GM19324 (cell line): ENCODE measurements around the gene PEX14.

Experiments used
- ATAC-seq: cut with Tn5 transposase; IDR thresholded peaks from one replicate; pipeline ENCODE4 v1.9.1; 2021; ENCODE audit warnings: mild to moderate bottlenecking, moderate library complexity; ENCODE audit not compliant: unreplicated experiment, low FRiP score

PEX14 gene

DNA sequence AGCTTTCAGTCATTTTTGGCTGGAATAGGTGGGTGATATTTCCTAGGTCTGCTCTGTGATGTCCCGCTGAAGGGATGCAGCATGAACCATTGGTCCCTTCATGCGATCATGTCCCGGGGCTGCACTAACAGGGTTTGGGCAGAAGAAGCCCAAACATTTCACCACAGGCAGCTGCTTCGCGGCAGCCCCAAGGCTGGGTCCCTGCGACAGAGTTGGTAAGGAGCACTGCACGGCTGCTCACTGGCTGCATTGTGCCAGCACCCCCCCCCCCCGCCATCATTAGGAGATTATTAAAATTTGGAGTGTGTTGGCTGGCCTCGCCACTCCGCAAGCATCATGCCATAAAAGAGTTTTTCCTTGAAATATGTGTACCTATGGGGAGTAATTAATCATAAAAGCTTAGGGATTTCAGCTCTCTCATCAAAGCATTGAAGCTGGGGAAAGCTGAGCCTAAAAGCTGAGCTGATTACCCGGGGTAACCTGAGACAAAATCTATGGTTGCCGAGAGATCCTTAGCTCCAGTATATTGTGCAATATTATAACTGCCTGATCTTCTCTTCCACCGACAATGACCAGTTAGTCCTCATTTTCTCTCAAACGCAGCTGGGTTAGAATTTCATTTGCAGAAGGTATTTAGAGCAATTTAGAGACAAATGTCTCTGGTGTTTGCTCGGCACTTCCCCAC, 62.5 kb downstream of the PEX14 start:
- ATAC-seq, result no peak

DNA sequence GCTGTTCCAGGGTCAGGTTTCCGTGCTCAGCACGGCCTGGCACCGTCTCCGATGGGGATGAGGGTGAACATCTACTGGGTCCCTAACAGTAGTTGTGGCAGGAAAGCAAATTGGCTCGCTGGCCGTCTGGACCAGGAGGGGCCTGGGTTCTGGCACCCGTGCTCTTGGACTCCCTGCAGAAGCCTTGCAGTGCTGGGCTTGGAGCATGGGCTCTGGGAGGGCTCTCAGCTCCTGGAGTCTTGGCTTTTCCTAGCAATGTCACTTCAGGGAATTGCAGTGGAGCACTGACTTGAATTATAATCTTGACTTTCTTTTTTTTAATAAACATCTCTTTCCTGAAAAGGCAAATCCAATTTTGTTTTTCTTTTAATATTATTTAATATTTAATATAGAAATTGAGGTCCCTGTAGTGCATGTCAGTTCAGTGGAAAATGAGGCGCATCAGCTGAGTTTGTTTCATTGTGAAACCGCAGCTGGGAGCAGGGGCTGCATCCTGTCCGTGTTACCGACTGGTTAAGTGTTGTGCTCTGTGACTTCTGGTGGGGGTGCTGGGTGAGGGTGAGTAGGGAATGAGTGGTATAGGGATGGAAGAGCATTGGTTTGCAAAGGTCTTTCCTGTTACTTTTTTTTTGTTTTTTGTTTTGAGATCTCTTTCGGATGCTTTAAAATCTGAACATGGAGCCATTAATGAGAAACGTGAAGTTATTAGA, 64.1 kb downstream of the PEX14 start:
- ATAC-seq, result no peak

DNA sequence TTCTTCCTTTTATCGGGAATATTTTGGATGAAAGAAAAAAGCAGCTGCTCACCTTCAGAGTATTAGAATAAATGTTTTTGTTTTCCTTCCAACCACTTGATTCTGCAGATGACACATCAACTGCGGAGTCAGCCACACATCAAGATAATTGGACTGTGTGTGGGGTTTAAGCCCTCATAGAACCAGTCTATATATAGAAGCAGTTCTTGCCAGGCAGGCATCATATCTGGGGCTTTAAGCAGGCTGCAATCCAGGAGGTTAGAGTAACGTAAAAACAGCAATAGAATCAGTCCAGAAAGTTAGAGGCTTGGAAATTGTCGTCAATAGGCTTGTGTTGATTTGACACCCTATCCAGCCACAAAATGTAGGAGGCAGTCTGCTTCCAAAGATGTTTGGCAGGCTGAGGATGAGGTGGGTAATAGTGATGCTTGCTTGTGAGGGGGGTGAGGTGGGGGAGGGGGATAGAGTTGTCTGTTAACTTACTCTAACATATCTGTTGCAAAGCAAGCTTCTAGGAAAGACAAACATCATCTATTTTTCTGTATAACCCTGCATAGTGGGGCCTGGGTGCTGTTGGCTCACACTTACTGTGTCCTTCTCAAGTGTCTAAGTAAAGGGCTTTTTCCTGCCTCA, 64.8 kb downstream of the PEX14 start:
- ATAC-seq, result no peak

DNA sequence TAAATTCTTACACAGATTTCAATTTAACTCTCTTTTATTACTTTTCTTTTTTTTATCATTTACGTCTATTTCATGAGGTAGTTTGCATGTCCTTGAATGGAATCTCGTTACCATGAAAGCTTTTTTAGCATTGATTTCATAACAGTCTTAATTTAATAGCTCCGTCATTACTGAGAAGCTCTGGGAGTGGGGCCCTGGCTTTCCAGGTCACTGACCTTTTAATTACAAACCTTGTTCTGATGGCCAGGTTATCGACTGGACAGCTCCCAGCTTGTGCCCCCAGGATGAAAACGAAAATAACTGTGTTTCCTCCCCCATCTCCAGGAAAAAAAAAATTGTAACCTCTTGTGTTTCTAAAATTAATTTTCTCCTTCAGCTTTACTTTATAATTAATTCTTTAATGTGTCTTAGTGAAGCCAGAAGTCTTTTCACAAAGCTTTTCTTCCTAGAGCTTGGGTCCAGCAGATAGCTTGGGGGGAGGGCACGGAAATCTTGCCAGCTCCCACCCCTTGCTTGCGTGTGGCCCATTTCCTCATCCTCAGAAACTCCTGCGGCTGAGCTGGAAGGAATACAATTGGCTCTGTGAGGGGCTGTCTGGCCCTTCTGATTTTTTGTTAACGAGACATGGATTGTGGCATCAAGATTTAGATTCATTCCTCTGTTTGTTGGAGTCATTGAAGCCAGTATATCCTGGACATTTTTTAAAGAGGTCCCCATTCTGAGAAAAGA, 65.7 kb downstream of the PEX14 start:
- no peak for ATAC-seq

DNA sequence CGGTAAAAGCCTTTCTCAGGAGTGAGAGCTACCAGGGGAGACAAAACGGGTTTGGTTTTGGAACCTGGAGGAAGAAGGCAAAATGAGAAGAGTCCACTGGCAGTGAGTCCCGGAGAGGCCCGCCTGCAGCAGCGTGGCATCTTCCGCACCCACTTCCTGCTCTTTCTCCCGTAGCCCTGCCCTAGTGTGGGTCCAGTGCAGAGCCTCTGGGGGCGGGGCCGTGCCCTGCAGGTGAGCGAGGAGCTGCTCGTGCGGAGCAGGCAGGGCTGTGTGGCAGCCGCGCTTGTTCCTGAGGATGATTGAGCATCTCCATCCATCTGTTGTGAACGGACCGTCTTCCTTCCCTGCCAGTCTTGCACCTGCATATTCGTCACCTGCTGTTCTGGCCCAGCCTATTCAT, 66.5 kb downstream of the PEX14 start:
- ATAC-seq, result no peak

DNA sequence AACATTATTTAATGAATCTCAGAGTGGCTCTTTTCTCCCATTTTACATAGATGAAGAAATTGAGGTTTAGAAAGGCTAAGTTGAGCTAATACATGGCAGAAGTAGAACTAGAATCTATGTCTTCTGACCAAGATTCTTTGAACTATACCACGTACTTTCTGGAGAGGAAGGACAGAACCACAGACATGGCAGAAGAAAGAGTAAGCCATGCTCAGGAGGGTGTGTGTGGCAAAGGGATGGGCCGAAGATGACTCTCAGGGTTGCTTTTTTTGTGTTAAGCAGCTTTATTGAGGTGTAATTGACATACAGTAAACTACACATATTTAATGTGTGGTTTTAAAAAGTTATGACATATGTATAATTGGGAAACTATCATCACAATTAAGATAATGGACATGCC, 69.5 kb downstream of the PEX14 start:
- ATAC-seq, result no peak

DNA sequence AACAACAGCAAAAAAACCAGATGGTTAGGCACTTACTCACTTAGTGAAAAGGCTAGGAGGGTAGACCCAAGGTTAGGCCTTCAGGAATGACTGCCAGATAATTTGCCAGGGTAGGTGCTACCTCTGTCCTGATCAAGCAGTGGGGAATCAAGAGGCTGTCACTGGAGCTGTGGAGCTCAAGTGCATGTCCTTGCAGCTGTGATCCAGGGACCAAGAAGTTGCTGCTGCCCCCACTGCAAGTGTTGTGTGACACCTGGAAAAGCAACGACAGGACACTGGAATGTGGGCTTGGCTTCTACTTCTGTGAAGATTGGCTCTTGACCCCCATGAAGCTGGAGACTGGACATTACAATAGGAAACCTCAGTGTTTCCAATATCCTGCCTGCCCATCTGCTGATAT, 72.1 kb downstream of the PEX14 start:
- no peak for ATAC-seq

DNA sequence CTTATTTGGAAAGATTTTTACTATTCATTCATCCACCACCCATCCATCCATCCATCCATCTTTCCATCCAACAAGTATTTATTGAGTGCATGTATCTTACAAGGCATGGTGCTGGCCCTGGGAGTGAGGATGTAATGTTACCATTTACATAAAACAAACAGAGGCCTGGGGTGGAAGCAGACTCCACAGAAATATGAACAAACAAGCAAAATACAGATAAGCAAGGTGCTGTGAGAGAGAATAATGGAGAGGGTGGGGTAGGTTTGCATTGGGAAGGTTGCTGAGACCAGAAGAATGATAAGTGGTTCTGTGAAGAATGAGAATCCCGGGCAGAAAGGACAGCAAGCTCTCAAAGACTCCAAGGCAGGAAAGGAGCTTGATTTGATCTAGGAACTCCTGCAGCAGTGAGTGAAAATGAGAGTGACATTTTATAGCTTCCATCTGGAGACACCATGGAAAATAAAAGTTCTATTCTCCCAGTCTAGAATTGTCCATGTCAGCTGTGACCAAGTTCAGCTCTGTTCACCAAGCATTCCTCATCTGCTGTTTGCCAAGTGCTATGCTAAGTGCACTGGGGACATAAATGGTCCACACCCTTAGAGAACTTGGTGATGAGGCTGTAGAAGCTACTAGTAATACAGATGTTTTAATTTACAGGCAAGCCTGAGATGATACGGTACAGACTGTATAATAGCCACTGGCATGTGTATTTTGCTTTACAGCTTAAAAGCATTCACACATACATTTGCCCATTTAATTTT, 75.3 kb downstream of the PEX14 start:
- ATAC-seq, result no peak

DNA sequence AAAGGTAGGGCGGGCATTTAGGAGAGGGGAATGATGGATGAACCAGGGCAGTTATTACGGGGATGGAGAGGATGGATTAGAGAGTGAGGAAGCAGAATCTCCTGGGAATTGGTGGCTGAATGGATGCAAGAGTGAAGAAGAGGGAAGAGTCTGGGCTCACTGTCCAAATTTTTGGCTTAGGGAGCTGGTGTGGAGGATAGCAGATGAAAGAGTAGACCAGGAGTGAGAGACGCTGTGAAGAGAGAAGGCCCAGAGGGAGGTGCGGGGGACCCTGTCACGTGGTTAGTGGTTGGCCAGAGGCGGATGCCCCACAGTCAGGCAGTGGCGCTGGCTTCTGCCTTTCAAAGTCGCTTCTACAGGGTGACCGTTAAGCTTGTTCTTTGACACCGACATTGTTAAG, 78.4 kb downstream of the PEX14 start:
- no peak for ATAC-seq

DNA sequence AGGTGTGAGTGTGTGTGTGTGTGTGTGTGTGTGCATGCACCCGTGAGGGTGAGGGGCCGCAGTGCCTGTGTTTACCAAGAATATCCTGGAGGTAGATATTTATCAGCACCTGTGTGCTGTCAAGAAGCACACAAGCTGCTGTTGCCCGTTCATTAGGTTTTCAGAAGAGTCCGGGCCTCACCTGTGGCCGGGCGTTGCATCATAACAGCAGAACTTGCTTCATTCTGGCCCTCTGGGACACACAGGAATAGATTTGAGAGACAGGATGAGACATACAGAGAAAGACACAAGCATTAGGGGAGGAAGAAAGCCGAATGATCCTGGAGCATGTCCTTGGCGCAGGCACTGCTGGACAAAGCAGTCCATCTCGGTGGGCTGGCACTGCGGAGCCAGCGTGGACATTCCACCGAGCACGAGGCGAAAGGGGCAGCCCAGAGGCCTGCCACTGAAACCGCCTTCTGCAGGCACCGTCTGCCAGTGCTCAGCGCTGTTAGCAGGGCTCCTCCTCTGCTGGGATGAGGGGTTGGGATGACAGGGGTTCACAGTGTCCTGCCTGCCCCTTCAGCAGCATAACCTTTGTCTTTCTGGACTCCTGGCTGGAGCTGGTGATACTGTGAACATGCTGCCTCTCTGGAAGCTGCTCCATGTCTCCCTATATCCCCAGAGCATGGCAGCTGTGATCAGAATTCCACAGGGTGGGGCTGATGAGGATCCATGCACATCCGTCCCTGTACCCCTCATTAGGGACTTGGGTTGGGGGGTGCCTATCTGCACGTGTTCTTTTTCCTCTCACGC, 81.1 kb downstream of the PEX14 start:
- no peak for ATAC-seq

DNA sequence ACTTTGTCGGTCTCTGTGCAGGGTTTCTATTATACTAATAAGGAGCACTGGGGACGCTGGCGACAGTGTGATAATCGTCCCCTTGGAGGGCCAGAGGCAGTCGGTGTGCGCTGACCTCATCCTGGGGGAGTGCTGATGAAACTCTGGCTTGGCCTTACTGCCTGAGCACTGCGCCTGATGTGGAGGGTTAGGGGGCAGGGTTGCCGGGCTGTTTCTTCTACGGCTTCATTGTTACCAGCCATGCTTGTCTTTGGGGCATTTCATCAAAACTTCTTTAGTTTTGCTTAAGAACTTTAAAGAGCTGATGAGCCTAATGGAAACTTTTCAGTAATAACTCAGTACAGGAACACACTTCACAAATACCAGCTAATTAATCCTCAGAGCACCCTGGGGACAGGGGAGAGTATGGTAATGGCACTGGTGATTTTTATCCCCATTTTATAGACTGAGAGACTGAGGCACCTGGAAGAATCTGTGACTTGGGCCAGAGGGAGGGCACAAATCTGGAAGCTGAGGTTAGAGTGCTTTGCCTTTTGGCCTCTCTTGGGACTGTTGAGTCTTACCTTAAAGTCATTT, 81.8 kb downstream of the PEX14 start:
- ATAC-seq, result no peak

DNA sequence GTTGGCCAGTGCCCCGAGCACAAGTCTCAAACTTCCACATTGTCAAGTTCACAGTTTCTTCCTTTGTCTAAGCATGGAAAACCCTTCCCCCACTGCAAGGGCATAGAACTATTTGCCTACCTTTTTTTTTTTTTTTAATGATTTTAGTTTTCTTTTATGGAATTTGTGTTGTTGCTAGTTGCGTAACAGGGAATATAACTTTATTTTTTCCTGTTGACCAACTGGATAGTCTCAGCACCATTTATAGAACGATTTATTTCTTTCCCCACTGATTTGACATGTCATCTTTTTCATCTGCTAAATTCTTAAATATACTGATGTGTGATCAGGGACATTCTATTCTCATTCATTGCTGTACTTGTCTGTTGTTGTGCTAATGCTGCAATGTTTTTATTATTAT, 83.0 kb downstream of the PEX14 start:
- no peak for ATAC-seq

DNA sequence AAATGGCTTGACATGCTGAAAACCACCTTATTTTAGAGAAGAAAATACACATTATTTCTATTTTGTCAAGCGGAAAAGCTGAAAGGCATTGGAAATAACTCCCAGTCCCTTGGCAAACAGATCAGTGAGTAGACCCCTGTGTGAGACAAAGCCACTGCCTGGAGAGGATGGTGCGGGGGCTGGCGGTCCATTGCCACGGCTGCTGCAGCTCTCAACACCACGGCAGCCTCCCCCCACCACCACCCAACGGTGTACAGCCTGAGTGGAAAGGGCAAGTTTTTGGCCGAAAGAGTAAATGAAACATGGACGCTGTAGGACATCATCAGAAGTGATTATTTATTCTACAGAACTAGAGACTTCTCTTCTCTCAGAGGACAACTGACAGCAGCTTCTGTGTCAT, 84.6 kb downstream of the PEX14 start:
- no peak for ATAC-seq

DNA sequence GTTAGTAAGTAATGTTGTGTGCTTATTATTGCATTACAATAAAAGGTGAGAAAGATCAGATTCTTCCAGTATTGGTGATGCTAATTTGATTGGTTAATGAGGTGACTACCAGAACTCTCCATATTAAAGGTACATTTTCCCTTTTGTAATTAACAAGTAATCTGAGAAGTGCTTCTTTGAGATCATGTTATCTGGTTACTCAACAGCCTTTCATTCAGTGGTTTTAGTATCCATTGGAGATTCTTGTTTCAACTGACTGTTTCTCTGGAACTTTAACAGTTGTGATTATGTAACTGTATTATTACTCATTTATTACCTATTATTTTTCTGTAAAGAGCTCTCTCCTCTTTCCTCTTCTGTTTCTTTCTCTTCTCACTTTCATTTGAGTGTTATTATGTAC, 86.7 kb downstream of the PEX14 start:
- ATAC-seq, result no peak

DNA sequence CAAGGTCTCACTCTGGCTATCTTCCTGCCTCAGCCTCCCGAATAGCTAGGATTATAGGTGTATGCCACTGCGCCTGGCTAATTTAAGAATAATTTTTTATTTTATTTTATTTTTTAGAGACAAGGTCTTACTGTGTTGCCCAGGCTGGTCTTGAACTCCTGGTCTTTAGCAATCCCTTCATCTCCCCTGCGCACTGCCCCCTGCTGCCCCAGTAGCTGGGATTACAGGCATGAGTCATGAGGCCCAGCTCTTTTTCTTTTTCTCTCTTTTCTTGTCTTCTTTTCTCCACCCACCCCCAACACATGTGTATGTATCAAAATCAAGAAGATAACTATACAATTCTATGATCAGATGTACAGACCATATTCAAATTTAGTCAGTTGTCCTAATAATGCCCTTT, 87.2 kb downstream of the PEX14 start:
- ATAC-seq, result no peak

DNA sequence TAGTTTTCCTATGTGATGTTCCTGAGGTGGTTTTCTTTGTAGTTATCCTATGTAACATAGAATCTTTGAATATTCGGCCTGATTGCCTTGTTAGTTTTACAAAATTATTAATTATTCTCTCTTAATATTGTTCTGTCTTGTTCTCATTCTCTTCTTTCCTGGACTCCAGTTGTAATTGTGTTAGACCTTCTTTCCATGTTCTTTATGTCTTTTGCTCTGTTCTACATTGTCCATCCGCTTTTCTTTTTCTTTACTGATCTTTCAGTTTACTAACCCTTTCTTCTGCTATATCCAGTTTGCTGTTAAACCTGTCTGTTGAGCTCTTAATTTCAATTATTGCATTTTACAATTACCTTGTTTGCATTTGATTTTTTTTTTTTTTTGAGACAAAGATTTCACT, 89.3 kb downstream of the PEX14 start:
- ATAC-seq, result no peak

DNA sequence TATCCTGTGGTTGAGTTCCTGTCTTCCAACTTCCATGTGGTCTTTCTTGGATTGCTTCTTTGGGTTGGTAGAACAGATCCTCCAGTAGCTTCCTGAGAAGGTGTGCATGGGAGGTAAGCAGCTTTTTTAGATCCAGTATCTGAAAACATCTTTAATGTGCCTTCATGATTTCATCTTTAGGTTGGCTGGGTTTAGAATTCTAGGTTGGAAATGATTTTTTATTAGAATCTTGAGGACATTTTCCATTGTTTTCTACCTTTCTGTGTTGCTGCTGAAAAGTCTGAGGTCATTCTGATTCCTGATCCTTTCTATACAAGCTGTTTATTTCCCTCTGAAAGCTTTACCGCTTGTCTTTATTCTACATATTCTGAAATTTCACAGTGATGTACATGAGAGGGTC, 94.8 kb downstream of the PEX14 start:
- ATAC-seq, result no peak

DNA sequence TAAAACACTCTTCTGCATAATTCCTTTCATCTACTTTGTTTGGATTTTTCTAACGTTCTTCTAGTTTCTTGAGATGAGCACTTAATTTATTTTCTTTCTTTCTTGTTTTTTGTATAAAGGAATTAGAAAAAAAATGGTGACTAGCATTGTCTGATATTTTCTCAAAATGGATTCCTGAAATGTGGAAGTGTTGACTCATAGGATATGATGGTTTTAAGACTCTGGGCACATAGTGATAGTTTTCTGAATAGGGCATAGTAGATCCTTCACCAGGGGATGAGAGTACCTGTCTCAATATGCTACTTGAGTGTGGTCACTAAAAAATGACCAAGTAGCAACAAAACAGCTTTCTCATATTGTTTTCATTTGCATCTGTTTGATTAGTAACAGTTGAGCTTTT, 100.9 kb downstream of the PEX14 start:
- no peak for ATAC-seq

DNA sequence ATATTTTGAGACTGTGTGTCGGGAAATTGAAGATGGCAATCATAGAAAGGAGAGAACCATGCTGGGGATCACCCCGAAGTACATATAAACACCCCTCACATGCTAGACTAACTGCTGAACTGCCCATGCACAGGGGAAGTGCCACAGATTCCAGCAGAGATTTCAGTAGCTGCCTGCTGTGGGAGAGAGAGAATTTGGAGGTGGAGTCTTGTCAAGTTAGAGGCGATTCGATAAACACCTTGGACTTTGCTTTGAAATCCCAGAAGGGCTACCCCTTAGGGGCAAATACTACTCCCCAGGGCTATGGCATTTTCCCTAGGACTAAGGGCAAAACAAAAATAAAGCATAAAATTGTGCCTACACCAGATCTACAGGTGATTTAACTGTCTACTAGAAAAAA, 103.3 kb downstream of the PEX14 start:
- ATAC-seq, result no peak

DNA sequence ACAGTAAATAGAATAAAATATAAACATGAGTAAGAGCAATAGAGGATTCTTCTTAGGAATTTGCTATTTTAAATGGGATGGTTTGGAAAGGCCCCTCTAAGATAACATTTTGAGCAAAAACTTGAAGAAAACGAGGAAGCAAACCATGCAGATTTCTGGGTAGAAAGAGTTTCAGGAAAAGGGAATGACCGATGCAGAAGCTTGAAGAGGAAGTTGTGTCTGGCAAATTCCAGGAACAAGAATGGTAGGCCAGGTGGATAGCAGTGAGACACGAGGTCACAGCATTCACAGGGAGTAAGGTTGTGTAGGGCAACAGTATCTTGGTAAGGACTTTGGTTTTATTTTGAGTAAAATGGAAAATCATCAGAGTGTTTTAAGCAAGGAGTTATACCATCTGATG, 108.9 kb downstream of the PEX14 start:
- ATAC-seq, result no peak
